GM19043 (cell line): ENCODE results near the gene DAB1.

ENCODE experiments used
- ATAC-seq: cut with Tn5 transposase; IDR thresholded peaks from one replicate; pipeline ENCODE4 v1.9.1; 2021; ENCODE audit warnings: low read depth; ENCODE audit not compliant: unreplicated experiment

The DAB1 gene

GRCh38 chr1:57281324-57281723, 142.5 kb downstream of the DAB1 start:
- ATAC-seq = no peak

DNA sequence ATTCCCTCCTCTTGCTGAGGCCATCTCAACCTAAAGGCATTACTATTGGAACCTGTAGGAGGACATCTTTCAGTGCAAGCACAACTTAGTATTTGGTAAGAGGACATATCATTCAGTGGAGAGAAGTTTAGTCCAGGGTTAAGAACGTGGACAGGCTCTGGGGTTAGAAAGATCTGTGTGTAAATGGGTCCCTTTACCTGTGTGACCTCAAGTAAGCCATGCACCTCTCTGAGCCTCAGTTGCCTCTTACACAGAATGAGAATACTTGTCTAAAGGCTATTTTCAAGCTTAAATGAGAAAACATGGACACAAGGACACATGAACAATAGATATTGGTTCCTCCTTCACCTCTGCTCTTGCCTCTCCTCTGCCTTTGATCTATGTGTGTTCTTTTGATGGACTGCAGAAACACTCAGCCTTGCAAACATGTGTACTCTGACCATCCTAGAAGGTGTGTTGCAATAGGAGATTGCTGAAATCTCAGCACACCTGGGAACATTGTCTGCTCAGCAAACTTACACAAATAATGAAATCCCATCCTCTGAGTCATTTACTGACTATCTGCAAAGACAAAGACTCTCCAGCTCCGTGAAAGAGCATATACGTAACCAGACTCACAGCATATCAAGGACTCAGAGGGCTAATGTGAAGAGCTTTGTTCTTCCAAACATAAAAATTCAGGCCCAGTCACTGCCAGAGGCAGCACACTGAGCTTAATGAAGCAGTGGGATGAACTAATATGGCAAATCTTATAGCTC, 143.8 kb downstream of the DAB1 start:
- no peak for ATAC-seq

DNA sequence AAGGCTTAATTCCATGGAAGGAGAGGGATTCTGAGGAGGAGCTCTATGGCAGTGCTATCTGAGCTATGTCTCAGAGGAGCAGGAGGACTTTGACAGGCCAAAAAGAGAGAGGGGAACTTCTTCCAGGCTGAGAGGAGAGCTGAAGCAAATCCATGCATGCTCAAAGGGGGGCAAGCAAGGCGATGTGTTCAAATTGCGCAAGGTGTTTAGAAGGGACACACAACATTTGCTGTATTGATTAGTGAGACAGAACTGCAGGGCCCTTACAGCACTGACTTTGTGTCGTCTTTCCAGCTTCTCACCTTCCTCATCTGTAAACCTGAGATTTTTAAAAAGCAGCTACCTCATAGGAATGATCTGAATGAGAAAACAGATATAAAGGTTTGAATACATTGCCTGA, 145.3 kb downstream of the DAB1 start:
- ATAC-seq = no peak

DNA sequence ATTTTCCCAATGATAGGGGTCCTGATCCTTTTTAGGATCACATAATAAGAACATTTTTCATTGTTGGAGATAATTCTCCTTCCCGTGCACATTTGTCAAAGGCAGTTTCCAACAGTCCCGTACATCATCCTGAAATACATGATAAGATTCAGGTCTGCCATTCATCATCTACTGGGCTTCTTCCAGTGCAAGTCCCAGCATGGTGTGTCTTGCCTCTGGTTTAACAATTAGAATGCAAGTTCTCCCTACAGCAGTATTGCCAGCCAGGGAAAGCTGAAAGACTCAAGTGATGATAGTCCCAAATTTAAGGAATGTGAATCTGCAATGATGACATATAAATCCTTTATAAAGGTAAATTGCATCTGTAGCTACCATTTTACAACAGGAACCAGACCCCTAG, 146.2 kb downstream of the DAB1 start:
- no peak for ATAC-seq

- no peak for ATAC-seq
Observed at GRCh38 chr1:57276918-57277317, 146.9 kb downstream of the DAB1 start.

- no peak for ATAC-seq
Observed at GRCh38 chr1:57272601-57273000, 151.3 kb downstream of the DAB1 start.

- ATAC-seq = no peak
Observed at GRCh38 chr1:57272150-57272549, 151.7 kb downstream of the DAB1 start.

DNA sequence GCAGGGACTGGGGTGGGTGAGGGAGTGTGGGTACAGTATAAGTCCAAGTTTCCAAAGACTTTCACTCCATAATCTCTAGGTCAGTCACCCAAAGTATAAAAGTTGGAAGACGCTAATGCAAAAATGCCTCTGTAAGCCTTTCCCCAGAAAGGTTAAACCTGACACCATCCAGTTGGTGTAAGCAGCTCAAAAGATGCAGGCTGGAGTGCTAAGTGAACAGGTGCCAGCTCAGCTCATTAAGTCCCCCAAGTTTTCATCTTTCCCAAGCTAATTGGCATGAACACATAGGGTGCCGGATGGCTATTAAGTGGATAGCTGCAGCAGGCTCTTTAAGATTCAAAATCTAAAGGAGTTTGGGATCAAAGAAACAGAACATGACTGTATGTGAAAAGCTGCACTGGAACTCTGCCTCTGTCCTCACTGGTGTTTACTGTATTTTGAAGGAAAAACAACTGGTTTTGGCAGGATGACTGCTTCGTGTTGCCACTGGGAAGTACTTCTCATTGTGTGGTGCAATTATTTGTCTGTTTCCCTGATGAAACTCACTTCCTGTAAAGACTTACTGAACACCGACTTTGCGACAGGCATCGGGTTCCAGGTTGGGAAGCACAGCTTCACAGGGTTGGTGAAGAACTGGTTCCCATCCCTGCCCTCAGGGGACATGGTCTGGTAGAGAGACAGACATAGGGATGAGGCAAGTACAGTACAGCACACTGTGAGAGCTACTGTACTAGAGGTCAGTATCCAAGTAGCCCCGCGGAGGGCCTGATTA, 152.7 kb downstream of the DAB1 start:
- ATAC-seq = no peak

GRCh38 chr1:57269630-57270225, 154.1 kb downstream of the DAB1 start:
- no peak for ATAC-seq

GRCh38 chr1:57265104-57265503, 158.8 kb downstream of the DAB1 start:
- no peak for ATAC-seq

- no peak for ATAC-seq
Observed at GRCh38 chr1:57262472-57262871, 161.4 kb downstream of the DAB1 start.

GRCh38 chr1:57258557-57259325, 165.1 kb downstream of the DAB1 start:
- no peak for ATAC-seq

DNA sequence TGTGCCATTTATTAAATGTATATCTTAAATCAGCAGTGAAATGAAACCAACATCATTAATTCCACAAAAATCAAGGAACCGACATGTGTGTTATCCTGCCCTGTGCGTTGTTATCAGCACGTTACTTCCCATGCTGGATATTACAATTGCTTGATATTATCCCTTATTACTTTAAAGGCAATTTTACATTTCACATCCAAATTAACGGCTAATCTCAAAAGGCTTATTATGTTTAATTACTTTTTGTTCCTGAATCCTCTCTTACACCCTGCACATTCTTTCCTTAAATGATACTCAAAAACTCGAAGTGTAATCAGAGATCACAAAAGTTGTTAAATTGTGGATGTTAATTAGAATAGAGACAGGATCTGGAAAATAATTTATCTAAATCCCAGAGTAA, 167.9 kb downstream of the DAB1 start:
- no peak for ATAC-seq

DNA sequence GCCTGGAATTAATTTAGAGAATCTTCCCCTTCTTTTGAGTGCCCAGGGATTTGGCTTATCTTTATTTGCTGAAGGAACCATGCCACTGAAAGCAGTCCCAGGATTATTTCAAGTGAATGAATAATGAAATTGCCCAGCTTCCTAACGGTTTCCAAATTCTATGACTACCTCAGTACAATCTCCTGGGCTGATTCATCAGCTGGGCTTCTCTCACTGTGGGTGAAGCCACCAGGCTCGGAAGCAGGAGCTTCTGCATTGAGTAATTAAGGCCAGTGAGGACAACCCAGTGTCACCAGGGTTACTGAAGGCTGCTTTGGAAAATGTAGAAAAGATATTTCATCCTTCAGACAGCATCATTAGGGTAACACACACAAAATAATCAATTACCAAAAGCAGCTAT, 169.8 kb downstream of the DAB1 start:
- no peak for ATAC-seq

DNA sequence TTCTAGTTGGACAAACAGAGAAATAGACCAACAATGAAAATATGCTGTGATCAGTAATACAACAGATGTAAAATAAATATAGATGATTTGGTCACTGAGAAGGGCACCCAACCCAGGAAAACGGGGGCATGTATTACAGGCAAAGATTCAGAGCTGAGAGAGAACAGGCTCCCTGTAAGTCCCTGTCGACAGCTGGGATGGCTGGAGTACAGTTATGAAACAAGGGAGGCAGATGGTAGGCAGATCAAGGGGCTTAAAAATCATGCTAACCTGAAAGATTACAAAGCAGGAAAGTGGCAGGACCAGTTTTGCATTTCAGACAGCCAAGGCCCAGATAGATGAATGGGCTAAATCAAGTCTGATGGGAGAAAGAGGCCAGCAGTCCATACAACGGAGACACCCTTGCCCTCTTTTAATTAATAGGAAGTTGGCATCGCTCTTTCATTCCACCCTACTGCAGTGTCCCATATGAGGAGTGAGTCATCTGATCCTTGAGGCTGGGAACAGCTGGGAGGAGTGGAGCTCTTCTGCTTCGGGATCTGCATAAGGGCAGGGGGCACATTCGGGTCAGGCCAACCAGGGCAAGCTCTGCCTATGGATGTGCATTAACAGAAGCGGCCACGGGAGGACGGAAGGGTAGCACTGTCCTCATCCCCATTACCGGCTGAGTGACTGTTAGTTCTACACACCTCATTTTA, 171.1 kb downstream of the DAB1 start:
- ATAC-seq = no peak

DNA sequence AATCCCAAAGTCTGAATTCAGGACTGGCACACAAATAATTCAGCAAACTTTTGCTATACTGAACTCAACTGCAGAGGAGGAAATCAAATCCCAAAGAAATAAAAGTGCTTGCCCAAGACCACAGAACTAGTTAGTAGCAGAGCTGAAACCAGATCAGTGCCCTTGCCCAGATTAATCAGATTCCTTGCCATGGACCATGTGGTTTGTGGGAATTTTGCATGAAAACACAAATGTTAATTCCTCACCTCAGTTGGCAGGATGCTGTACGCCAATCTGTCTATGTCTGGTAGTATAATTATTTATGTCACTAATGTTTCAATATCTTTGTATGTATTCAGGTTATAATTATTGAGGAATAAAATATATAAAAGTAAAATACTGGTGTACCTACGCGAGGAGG, 173.8 kb downstream of the DAB1 start:
- no peak for ATAC-seq

DNA sequence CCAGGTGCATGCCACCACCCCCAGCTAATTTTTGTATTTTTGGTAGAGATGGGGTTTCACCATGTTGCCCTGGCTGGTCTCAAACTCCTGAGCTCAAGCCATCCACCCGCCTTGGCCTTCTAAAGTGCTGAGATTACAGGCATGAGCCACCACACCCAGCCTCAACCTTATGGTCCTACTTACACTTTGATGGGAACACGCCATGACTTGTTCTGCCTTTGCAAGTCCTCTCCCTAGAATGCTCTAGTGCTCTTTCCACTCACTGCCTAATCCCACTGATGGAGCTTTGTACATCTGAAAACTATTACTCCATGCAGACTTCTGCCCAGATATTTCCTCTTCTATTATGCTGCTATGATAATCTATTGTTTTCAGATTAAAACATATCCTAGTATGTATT, 174.3 kb downstream of the DAB1 start:
- ATAC-seq = no peak

DNA sequence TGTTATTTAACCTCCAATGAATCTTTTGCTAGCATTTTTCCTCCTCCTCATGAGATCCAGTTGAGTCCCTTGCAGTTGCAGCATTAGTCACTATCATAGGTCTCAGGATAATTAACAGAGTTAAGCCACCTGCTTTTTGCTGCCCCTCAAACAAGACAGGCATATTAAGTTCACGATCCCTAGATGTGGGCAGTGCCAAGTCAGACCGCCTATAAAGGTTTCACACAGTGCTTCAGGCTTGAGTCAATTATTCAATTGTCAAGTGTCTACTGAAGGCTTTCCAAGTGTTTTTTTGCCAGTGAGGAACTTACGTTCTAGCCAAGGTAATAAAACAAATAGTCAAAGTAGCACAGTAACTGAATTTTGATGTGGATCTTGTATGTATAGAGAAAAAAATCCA, 175.0 kb downstream of the DAB1 start:
- ATAC-seq = no peak

- no peak for ATAC-seq
Observed at GRCh38 chr1:57238233-57238781, 185.6 kb downstream of the DAB1 start.
